ENCODE data around the gene RBX1.
"Not testable (repeated sequence)": the region's sequence is repeated elsewhere in the genome, so short reads cannot be mapped to it uniquely, and the experiment has no call there.

The RBX1 gene

DNA sequence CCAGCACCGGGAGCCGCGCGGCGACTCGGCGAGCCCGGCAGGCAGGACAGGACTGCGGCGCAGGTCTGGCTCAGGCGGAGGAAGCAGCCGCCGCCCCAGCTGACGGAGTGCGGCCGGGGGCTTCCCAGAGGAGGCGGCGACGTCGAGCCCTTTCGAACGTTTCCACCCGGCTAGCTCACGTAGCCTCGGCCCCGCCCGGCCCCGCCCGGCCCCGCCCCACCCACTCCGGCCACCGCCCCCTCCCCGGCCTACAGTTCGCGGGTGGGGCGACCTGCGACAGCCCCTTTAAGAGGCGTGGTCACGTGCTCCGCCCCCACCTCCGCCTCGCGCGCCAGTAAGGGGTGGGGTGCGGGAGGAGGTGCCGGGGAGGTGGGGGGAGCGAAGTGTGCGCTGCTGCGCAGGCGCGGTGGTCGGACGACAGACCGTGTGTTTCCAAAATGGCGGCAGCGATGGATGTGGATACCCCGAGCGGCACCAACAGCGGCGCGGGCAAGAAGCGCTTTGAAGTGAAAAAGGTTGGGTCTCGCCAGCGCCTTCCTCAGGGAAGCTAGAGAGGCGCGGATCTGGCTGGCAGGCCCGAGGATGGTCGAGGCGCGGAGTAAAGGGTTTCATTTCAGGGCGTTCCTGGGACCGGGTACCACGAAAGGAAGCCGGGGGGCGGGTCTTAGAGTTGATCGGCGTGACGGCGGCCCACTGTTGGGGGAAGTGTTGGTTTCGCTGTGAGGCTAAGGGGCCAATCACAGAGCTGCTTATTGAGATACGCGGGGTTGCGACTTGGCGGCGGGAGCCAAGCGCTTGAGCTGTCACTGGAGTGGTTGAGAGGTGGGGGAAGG, at the start of gene RBX1:
Gene RBX1, plus strand, starts transcription at position 417 of the 833 bp plus-strand sequence. Its CDS starts 21 bp downstream, at position 438.
- DNase-seq: peak; percentile 98

DNA sequence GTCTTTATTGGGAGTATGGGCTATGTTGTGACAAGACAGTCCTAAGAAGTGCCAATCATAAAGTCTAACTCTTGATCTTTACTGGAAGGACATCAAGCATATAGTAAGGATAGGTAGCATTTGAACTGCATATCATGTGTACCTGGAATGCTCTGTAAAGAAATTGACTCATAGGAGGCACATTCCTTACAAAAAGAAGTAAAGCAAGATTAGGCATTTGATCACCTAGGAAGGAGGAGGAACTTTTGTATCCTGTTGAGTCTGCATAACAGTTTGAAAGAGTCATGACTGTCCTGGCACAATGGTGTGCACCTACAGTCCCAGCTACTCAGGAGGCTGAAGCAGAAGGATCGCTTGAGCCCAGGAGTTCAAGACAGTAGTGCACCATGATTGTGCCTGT, 47.1 kb upstream of the RBX1 start:
- no peak for DNase-seq

DNA sequence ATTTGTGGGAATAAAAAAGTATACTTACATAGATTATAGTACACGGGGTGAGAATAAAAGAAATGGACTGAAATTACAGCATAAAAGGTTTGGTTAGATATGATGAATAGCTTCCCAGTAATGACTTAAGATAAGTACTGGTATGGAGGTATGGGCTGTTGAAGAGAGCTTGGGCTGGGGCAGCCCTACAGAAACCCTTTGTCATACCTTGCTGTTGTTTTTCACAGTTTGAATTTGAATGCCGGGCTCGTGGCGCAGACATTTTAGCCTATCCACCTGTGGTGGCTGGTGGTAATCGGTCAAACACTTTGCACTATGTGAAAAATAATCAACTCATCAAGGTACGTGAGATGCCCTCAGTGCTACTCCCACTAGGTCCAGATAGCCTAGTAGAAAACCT, 42.3 kb upstream of the RBX1 start:
- DNase-seq: no peak

DNA sequence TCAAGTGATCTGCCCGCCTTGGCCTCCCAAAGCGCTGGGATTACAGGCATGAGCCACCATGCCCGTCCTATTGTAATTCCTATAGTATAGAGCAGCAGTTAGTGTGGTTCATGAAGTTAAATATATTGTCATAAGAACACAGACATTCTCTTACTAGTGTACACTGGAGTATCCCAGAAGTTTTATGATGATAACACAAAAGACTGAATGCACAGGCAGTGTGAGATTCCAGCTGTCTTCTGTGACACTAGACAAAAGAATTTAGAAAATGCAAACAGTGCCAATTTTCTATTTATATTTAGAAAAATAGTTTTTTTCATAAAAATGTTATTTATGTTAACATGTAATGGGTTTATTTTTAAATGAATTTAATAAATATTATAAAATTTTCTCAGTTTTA, 39.4 kb upstream of the RBX1 start:
- no peak for DNase-seq

DNA sequence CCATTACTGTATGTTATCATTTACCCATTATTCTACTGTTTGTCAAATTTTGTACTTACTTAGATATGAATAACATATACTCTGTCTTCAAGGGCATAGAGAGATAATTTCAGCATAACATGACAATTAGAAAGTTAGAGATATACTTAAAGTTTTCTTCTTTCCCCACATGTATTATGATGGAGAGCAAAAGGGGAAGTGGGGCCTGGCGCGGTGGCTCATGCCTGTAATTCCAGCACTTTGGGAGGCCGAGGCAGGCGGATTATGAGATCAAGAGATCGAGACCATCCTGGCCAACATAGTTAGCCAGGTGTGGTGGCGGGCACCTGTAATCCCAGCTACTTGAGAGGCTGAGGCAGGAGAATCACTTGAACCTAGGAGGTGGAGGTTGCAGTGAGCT, 38.2 kb upstream of the RBX1 start:
- DNase-seq: not testable (repeated sequence)

DNA sequence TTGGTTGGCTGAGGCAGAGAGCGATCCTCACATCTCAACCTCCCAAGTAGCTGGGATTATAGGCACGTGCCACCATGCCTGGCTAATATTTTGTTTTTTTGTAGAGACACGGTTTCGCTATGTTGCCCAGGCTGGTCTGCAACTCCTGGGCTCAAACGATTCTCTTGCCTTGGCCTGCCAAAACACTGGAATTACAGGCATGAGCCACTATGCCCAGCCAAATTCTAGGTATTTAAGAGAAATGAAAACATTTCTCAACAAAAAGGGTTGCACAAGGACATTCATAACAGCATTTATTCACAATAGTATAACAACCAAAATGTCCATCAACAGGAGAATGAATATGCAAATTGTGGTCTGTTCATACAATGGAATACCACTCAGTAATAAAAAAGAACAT, 31.7 kb upstream of the RBX1 start:
- DNase-seq: no peak

DNA sequence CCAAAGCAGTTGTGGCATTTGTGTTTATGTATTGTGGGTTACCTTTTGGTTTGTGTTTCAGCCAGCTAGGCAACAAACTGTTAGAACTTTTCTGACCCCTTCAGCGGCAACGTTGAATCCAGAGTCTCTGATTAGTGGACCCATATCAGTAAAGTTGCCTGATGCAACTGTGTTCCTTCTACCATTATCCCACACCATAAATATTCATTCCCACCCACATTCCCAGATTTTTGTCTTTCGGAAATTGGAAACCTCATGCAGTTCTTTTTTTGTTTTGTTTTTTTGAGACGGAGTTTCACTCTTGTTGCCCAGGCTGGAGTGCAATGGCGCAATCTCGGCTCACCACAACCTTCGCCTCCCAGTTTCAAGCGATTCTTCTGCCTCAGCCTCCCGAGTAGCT, 30.7 kb upstream of the RBX1 start:
- DNase-seq: no peak

DNA sequence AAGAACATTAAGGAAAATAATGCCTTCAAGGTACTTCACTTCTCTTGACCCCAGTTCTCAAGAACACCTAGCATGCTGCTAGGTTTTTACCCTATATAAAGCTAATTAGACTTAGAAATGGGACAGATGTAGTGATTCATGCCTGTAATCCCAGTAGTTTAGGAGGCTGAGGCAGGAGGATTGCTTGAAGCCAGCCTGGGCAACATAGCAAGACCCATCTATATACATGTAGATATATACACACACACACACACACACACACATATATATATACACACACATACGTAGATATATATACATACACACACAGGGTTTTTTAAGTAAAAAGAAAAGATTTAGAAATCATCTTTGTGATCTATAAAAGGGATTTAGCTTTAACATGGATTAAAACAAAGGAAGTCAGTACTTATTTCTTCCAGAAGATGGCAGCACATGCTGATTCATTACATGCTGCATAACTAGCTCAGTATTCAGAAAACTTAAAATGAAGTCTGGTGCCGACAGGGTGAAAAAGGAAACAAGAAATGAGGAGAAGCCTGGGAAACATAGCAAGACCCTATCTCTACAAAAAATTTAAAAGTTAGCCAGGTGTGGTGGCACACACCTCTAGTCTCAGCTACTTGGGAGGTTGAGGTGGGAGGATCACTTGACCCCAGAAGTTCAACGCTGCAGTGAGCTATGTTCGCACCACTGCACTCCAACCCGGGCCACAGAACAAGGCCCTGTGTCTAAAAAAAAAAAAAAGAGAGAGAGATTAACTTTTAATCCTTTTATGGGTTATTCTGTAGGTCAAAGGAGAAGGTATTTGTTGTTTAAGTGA, 28.5 kb upstream of the RBX1 start:
- no peak for DNase-seq

DNA sequence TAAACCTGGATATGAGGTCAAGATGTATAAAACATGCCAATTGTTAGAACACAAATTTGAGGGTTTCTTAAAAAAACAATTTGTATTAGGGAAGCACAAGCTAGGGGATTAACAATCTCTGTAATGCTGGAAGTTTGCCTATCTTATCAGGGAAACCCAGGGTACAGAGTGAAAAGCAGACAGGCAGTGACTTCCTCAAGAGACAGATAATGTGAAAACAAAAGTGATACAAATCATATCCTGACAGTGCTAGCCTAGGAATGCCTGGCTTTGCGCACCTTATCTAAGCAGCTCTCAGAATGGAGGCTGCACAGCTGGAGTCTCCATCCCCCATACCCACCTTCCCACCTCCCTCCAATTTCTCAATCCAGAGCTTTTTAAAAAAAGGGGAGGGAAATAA, 22.5 kb upstream of the RBX1 start:
- no peak for DNase-seq

DNA sequence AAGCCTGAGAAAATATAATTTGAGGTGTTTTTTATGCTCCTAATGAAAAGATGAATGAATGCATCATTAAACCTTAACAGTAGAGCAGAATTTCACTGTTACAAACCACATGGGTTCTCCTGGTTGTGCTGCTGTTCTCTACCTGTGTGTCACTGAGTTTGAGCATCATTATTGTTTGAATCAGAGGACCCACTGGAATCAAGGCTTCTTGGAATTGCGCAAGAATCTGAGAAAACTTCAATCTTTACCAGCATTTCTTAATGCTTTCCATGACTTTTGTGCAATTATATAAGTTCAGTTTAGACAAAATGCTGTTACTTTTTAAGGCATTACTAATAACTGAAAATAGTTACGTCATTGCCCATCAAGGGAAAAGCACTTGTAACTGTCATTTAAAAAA, 18.8 kb upstream of the RBX1 start:
- no peak for DNase-seq

DNA sequence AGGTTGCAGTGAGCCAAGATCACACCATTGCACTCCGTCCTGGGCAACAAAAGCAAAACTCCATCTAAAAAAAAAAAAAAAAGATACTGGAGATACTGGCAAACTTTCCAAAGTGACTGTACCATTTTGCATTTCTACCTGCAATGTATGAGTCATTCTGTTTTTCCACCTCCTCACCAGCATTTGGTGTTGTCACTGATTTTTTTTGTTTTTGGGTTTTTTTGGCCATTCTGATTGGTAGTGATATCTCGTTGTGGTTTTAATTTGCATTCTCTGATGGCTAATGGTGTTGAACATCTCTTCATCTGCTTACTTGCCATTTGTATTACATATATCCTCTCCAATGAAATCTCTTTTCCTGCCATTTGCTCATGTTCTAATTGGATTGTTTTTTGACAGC, 12.0 kb upstream of the RBX1 start:
- no peak for DNase-seq

DNA sequence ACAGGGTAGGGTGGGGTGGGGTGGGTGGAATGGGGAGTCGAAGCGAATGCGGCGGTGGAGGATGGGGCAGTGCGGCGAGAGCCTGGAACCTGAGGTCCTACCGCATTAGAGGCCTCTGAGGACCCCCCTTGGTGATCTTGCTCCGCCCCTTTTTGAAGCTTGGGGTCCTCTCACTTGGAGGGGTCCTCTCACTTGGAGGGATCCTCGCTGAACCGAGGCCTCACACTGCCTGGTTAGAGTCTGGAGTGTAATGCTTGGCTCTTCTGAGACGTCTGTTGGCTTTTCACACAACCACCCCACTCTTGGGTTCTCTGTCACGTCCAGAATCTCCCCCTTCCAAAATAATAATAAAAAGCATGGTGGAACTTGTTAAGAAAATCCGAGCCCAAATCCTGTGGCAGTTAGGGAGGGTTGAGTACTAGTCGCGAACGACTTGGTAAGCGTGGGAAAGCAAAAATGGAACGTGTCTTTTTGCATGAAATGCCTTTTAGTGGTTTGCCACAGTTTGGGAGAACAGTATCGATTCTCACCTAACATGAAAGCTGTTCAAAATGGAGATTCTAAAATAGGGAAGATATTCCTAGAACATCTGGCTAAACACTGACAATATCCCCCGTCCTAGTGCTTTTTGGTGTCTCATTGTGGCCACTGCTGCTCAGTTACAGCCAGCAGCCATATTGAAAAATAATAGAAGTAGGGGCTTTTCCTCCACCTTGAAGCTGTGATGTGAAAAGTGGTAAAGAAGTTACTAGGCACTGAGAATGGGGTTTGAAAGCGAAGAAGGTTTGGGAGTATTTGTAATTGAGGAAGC, 822 bp downstream of the RBX1 start:
- no peak for DNase-seq

DNA sequence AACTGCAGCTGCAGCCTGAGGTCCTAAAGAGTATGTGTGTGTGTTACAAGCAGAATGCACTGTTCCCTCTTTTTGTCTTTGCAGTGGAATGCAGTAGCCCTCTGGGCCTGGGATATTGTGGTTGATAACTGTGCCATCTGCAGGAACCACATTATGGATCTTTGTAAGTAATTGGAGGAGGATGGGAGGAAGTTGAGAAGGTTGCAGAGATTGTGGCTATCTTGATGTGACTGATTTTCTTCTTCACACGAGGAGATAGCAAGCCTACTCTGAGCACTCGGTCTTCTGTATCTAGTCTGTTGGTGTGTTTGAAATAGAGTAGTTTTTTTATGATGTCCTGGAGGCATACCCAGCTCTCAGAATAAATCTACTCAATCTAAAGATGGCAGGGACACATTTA, 2.3 kb downstream of the RBX1 start:
- DNase-seq: no peak

DNA sequence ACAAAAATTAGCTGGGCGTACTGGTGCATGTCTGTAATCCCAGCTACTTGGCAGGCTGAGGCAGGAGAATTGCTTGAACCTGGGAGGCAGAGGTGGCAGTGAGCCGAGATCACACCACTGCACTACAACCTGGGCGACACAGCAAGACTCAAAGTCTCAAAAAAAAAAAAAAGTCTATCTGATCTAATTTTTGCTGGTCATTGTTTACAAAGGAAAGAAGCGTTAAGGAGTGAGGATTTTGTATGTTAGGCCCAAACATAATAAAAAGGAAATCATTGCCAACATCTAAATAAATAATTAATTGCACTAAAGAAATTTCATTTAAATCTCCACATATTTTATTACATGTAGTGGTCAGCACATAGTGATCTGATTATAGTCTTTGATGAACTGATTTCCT, 2.9 kb downstream of the RBX1 start:
- no peak for DNase-seq

DNA sequence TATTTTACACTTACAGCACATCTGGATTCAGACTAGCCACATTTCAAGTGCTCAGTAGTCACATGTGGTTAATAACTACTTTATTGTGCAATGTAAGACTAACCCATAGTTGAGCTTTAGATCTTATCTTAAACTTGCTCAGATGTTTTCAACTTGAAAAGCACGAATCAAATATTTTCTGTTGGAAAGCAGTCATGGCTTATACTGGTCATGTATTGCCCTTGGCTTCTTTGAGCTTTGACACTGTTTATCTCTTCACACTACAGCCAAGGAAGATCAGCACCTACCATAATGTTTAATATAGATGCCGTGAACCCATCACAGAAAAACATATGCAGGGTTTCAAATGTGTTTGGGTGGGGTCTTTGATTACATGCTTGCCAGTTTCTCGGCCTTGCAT, 4.4 kb downstream of the RBX1 start:
- no peak for DNase-seq

DNA sequence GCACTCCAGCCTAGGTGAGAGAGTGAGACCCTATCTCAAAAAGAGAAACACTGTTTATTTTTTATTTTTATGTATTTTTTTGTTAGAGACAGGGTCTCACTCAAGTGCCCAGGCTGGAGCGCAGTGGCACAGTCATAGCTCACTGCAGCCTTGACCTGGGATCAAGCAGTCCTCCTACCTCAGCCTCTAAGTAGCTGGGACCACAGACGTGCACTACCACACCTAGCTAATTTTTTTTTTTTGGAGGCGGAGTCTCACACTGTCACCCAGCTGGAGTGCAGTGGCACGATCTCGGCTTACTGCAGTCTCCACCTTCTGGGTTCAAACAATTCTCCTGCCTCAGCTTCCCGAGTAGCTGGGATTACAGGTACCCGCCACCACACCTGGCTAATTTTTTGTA, 6.4 kb downstream of the RBX1 start:
- no peak for DNase-seq

DNA sequence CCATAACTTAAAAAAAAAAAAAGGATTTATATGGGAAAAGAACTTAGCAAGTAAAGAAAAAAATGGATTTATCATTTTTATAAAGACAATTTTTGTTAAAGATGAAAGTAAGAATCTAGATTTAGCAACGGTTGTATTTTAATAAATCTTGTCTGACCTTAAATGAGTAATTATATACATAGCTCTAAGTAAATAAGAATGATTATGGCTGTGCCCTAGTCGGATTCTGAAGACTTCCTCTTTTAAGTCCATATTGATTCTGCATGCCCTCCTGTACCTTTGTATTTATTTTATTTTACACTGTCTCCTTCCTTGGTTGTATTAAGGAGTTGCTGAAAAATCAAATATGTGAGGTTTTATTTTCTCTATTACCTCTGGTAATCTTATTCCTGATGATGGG, 7.1 kb downstream of the RBX1 start:
- no peak for DNase-seq

DNA sequence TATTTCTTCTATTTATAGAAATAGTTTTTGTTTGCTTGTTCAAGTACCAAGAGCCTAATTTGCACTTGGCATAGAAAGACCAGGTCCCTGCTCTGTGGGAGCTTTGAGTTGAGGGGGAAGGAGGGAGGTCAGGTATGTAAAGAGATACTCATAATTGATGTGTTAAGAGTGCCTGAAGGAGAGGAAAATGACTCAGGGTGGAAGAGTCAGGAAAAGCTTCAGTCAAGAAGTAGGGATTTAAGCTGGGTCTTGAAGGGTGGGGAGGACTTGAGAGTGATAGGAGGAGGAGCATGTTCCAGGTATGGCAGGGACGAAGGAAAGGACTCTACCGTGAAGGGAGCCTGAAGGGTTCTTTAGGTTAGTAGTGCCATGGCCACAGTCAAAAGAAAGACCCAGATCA, 9.0 kb downstream of the RBX1 start:
- no peak for DNase-seq

DNA sequence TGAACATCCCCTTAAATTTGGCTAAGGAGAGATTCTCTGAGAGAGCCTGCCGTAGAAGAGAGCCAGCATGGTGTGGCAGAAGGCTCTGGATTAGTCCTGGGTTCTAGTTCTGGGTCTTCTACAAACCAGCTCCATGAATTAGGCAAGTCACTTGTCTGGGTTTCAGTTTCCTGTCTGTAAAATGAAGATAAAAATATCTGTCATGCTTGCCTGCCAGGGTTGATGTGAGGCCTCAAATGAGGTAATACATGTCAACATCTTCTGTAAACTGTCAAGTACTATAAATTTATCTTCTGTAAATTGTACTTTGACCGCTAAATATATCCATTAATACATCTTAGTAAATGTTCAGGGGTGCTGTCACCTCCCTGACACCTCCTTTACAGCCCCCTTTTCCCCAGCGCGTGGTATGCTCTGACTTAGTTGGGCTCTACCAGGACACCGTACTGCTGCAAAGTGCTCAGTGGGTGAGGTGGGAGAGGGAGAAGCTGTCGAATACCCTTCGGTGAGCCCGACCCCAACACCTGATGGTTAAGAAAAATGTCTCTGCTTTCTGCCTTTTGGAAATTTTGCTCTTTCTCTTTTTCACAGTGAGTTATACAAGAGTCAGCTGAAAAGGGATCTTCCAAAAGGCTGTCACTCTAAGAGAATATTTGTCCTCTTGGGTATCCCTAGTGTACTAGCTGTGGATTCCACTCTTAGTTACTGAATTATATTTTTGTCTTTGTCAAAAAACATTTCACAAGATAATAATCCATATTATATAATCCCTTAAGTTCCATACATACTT, 15.0 kb downstream of the RBX1 start:
- DNase-seq: no peak

DNA sequence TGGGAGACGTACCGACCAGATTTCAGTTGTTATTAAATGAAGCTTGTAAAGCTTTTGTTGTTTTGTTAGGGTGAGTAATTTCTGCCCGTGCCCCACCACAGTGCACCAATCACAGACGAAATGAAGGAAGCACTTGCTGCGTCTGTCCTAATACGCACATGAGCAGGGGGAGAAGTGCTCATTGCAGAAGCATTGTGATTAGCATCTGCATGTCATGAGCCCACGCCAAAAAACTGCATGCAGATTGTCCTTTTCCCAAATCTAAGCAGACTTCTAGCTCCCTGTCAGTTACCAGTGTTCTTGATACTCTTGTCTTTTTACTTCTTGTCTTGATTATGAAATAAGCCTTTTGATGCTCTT, 15.5 kb downstream of the RBX1 start:
- DNase-seq: no peak

DNA sequence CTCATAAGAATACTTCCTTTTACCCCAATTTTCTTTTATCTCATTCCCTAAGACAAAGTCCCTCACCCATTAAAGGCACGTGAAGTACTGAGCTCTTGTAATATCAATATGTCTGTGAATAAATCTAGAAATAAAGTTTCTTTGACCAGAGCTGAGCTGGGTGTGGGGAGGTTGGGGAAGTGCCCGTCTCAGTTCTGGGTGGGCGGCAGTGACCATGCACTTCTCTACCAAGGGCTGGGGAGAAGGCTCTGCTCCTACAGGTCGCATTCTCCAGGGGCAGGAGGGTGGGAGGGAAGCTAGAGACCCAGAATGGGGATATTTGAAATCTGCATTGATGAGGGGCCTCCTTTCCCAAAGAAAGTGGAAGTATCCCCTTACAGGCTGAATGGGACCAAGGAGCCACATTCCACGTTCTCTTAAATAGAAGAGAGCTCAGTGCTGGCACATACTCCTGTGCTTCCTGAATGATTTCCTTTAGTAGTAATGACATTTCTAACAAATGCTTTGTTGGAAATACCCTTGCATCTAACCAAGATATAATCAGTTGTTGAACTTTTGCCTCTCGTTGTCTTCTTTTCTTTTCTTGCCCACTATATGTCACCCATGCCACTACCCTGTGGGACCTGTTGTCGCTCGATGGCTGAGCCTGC, 16.1 kb downstream of the RBX1 start:
- no peak for DNase-seq

DNA sequence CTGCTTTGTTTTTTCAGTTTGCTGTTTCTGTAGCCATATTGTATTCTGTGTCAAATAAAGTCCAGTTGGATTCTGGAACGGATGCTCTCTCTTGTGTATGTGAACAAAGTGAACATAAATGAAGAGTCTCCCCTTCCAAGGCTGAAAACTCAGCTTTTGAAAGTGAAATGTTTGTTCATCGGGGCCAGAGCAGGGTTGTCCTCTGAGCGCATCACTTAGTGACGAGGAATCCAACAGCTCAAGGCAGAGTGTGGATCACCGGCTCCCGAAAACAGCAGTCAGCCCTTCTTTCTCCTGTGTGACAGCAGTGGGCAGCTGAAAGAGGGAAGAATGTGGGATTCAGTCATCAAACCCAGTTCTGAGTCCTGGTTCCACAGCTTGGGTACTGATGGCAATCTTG, 21.4 kb downstream of the RBX1 start:
- DNase-seq: no peak
